Ishikawa (cell line): ENCODE data around the gene SV2A.

Source experiments
- CREB1 ChIP-seq: IDR thresholded peaks from 2 replicates; pipeline ENCODE4 v1.6.1; 2012; ENCODE audit warnings: low read depth
- EGR1 ChIP-seq: IDR thresholded peaks from 2 replicates; pipeline ENCODE4 v1.6.1; 2012
- RAD21 ChIP-seq: IDR thresholded peaks from 2 replicates; pipeline ENCODE4 v1.6.1; 2012; ENCODE audit warnings: low read depth
- TCF12 ChIP-seq: IDR thresholded peaks from 2 replicates; pipeline ENCODE4 v1.6.1; 2012; ENCODE audit warnings: low read depth
- TEAD4 ChIP-seq: IDR thresholded peaks from 2 replicates; pipeline ENCODE4 v1.6.1; 2012
- YY1 ChIP-seq: IDR thresholded peaks from 2 replicates; pipeline ENCODE4 v1.6.1; 2012; ENCODE audit warnings: low read depth
- TF ChIP-seq, protein P1 (sequence below): IDR thresholded peaks from 2 replicates; pipeline ENCODE4 v1.6.1; 2012; ENCODE audit warnings: low read depth, mild to moderate bottlenecking
- TF ChIP-seq, protein P2 (sequence below): IDR thresholded peaks from 2 replicates; pipeline ENCODE4 v1.6.1; 2012

GRCh38 chr1:149932474-149932873 lies 14.8 kb upstream of the SV2A start:
- TF ChIP-seq, protein P1, sequence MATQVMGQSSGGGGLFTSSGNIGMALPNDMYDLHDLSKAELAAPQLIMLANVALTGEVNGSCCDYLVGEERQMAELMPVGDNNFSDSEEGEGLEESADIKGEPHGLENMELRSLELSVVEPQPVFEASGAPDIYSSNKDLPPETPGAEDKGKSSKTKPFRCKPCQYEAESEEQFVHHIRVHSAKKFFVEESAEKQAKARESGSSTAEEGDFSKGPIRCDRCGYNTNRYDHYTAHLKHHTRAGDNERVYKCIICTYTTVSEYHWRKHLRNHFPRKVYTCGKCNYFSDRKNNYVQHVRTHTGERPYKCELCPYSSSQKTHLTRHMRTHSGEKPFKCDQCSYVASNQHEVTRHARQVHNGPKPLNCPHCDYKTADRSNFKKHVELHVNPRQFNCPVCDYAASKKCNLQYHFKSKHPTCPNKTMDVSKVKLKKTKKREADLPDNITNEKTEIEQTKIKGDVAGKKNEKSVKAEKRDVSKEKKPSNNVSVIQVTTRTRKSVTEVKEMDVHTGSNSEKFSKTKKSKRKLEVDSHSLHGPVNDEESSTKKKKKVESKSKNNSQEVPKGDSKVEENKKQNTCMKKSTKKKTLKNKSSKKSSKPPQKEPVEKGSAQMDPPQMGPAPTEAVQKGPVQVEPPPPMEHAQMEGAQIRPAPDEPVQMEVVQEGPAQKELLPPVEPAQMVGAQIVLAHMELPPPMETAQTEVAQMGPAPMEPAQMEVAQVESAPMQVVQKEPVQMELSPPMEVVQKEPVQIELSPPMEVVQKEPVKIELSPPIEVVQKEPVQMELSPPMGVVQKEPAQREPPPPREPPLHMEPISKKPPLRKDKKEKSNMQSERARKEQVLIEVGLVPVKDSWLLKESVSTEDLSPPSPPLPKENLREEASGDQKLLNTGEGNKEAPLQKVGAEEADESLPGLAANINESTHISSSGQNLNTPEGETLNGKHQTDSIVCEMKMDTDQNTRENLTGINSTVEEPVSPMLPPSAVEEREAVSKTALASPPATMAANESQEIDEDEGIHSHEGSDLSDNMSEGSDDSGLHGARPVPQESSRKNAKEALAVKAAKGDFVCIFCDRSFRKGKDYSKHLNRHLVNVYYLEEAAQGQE = no peak
- TF ChIP-seq RAD21 (no peak), TEAD4 (no peak), TCF12 (no peak), EGR1 (no peak), YY1 (no peak), CREB1 (no peak)
- TF ChIP-seq, protein P2, sequence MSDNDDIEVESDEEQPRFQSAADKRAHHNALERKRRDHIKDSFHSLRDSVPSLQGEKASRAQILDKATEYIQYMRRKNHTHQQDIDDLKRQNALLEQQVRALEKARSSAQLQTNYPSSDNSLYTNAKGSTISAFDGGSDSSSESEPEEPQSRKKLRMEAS = no peak
